ENCODE results near the gene SCGB1D1. TPM values are rescaled to one million over a fixed set of nuclear protein-coding genes. Genes with fewer than 3 reads are reported as not detected.

SCGB1D1 gene
- total and polyA plus RNA-seq, 2 of the 8 experiments (the other 6 are each of a cell fraction or from before 2014, with no cell fraction given) = not detected

DNA sequence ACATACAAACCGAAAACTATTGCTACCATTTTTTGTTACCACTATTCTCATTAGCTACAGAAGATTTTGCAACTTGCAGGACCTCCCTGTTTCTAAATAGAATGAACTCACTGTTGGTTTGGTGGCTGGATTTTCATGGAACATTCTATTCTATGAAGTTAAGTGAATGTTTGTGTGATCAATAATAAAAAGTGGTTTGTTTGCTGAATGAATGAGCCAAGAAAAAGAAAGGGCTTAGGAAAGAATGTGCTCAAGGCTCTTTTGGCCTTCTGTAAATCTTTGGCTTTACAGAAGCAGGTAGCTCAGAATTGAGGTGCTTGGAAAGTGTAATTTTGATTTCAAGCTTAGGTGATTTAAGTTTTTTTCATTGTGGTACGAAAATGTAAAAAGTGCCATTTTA, 46.2 kb downstream of the SCGB1D1 start (continued):
- no peak for TF ChIP-seq BACH1 (IDR thresholded peaks at IDR 0.05; ENCODE audit: low read length)
- TF ChIP-seq RBBP5 (IDR thresholded peaks at IDR 0.05; ENCODE audit: borderline replicate concordance, low read depth, low read length) = no peak
- TF ChIP-seq FOSL1 (IDR thresholded peaks at IDR 0.05; ENCODE audit: insufficient read depth, low read depth, low read length) = no peak
- TF ChIP-seq SUZ12 (IDR thresholded peaks at IDR 0.05; ENCODE audit: low read length) = no peak
- no peak for TF ChIP-seq NANOG (IDR thresholded peaks at IDR 0.05; ENCODE audit: insufficient read depth, low read depth, low read length, poor library complexity, severe bottlenecking)
- no peak for TF ChIP-seq GTF2F1 (IDR thresholded peaks at IDR 0.05; ENCODE audit: borderline replicate concordance, low read depth, low read length)

All from H1 (cell line).